NB4 (cell line): ENCODE data around the gene SHROOM2.

Source experiments
- CTCF ChIP-seq: IDR thresholded peaks from one replicate; pipeline ENCODE4 v1.5.1; 2012; ENCODE audit warnings: low read depth, low read length
- POLR2A ChIP-seq: IDR thresholded peaks from 2 replicates; pipeline ENCODE4 v1.6.1; 2011; ENCODE audit warnings: mild to moderate bottlenecking; ENCODE audit not compliant: insufficient read length; ENCODE audit errors: extremely low read depth

GRCh38 chrX:9835585-9836210 is 49.5 kb downstream of the SHROOM2 start:
- no peak for TF ChIP-seq CTCF
- TF ChIP-seq POLR2A: no peak
